ENCODE data around the gene OBSCN.

DNA sequence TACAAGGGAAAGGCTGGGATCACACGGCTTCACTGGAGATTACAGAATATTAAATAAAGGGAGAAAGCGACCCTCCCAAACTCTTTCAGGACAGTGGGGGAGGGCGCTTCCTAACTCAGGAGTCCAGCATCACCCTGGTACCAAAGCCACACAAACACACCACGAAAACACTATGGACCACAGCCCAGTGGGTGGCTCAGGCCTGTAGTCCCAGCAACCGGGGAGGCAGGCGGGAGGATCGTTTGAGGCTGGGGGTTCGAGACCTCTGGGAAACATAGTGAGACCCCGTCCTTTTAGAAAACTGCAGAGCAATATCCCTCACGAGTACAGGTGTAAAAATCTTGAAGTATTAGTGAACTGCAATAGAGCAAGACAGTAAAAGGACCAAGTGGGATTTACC lies 182.8 kb downstream of the OBSCN start:
- TF ChIP-seq, protein P1, sequence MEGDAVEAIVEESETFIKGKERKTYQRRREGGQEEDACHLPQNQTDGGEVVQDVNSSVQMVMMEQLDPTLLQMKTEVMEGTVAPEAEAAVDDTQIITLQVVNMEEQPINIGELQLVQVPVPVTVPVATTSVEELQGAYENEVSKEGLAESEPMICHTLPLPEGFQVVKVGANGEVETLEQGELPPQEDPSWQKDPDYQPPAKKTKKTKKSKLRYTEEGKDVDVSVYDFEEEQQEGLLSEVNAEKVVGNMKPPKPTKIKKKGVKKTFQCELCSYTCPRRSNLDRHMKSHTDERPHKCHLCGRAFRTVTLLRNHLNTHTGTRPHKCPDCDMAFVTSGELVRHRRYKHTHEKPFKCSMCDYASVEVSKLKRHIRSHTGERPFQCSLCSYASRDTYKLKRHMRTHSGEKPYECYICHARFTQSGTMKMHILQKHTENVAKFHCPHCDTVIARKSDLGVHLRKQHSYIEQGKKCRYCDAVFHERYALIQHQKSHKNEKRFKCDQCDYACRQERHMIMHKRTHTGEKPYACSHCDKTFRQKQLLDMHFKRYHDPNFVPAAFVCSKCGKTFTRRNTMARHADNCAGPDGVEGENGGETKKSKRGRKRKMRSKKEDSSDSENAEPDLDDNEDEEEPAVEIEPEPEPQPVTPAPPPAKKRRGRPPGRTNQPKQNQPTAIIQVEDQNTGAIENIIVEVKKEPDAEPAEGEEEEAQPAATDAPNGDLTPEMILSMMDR (conservative IDR thresholded peaks at IDR 0.05; ENCODE audit: low read length), result no peak
- no peak for TF ChIP-seq EZH2phosphoT487 (IDR thresholded peaks at IDR 0.05; ENCODE audit: borderline replicate concordance, low read depth, low read length)

All from OCI-LY7 (cell line).